Measurements from ENCODE around the gene SUGCT.

The SUGCT gene

GRCh38 chr7:40733578-40733977 is 598.8 kb downstream of the SUGCT start:
- TF ChIP-seq CTCF (IDR thresholded peaks at IDR 0.05): no peak
- H3K27ac ChIP-seq: peak overlapping the region in 1 of 2 donors; percentile 73

GRCh38 chr7:40739257-40739656 is 604.5 kb downstream of the SUGCT start:
- Histone ChIP-seq H3K4me3 (no peak overlapping the region), H3K27ac (no peak overlapping the region)
- no peak for TF ChIP-seq CTCF (IDR thresholded peaks at IDR 0.05)
- no peak for DNase-seq (ENCODE audit: low spot score)

More at GRCh38 chr7:40733578-40733977, 598.8 kb downstream of the SUGCT start:
- no peak overlapping the region for H3K4me3 ChIP-seq
- DNase-seq (ENCODE audit: low spot score): no peak

GRCh38 chr7:40742270-40742669 is 607.5 kb downstream of the SUGCT start:
- no peak for TF ChIP-seq CTCF (IDR thresholded peaks at IDR 0.05)
- H3K27ac ChIP-seq: no peak overlapping the region
- H3K4me3 ChIP-seq: no peak overlapping the region
- DNase-seq (ENCODE audit: low spot score): no peak

GRCh38 chr7:40746841-40747556 is 612.2 kb downstream of the SUGCT start:
- no peak for DNase-seq (ENCODE audit: low spot score)
- Histone ChIP-seq H3K27ac (no peak overlapping the region), H3K4me3 (no peak overlapping the region)
- TF ChIP-seq CTCF (IDR thresholded peaks at IDR 0.05): no peak

- DNase-seq (ENCODE audit: low spot score): no peak
- Histone ChIP-seq H3K4me3 (no peak overlapping the region), H3K27ac (no peak overlapping the region)
- TF ChIP-seq CTCF (IDR thresholded peaks at IDR 0.05): no peak
These were observed 613.1 kb downstream of the SUGCT start for GRCh38 chr7:40747856-40748255.

- H3K4me3 ChIP-seq: no peak overlapping the region
- H3K27ac ChIP-seq: peak overlapping the region; percentile 21 to 74
- no peak for DNase-seq (ENCODE audit: low spot score)
- TF ChIP-seq CTCF (IDR thresholded peaks at IDR 0.05): no peak
These were observed 615.1 kb downstream of the SUGCT start for GRCh38 chr7:40749877-40750276.

GRCh38 chr7:40753455-40753854 is 618.6 kb downstream of the SUGCT start:
- TF ChIP-seq CTCF (IDR thresholded peaks at IDR 0.05): no peak
- H3K4me3 ChIP-seq: no peak overlapping the region
- DNase-seq (ENCODE audit: low spot score): no peak
- no peak overlapping the region for H3K27ac ChIP-seq

Data from coronary artery (tissue), 2 donors.